HepG2 (cell line): ENCODE results near the gene FOSL2. TPM values are rescaled to one million over a fixed set of nuclear protein-coding genes. Genes with fewer than 3 reads are reported as not detected.

Experiments
- HDAC2 ChIP-seq: sonication (generic); formaldehyde crosslinking; IDR thresholded peaks from 2 replicates; pipeline ENCODE4 v1.4.0; 2020; ENCODE audit warnings: missing genetic modification reagents
- HES4 ChIP-seq: sonication (generic); formaldehyde crosslinking; IDR thresholded peaks from 2 replicates; pipeline ENCODE4 v1.9.0; 2021; ENCODE audit warnings: mild to moderate bottlenecking, missing genetic modification reagents, borderline replicate concordance
- IRX3 ChIP-seq: sonication (generic); formaldehyde crosslinking; IDR thresholded peaks from 2 replicates; pipeline ENCODE4 v1.8.1; 2023; ENCODE audit warnings: mild to moderate bottlenecking, low read depth, missing genetic modification reagents, borderline replicate concordance
- KDM6A ChIP-seq: IDR thresholded peaks from 2 replicates; pipeline ENCODE4 v1.6.1; 2016; ENCODE audit warnings: low read depth
- LCORL ChIP-seq, 2 experiments: fragments of 450-650 bp in 1 of 2; sonication (generic) in 1 of 2; formaldehyde crosslinking in 1 of 2; IDR thresholded peaks; 2 replicates each; pipeline versions ENCODE4 v1.5.0 to v1.6.1; 2017 to 2020; ENCODE audit warnings: antibody characterized with exemption in 1 of 2, missing genetic modification reagents in 1 of 2
- PAWR ChIP-seq: sonication (generic); formaldehyde crosslinking; IDR thresholded peaks from 2 replicates; pipeline ENCODE4 v1.4.0; 2020; ENCODE audit warnings: missing genetic modification reagents, mild to moderate bottlenecking, borderline replicate concordance
- PAX8 ChIP-seq: sonication (generic); formaldehyde crosslinking; IDR thresholded peaks from 2 replicates; pipeline ENCODE4 v1.8.0; 2022; ENCODE audit warnings: mild to moderate bottlenecking, missing genetic modification reagents, borderline replicate concordance
- SIX1 ChIP-seq: sonication (generic); formaldehyde crosslinking; IDR thresholded peaks from 2 replicates; pipeline ENCODE4 v1.4.0; 2020; ENCODE audit warnings: missing genetic modification reagents, borderline replicate concordance
- SP5 ChIP-seq: IDR thresholded peaks from 2 replicates; pipeline ENCODE4 v1.6.1; 2016; ENCODE audit warnings: low read depth, borderline replicate concordance
- TARDBP ChIP-seq: sonication (generic); formaldehyde crosslinking; IDR thresholded peaks from 2 replicates; pipeline ENCODE4 v1.8.0; 2022; ENCODE audit warnings: mild to moderate bottlenecking, missing genetic modification reagents
- THYN1 ChIP-seq: sonication (generic); formaldehyde crosslinking; IDR thresholded peaks from 2 replicates; pipeline ENCODE4 v1.8.1; 2023; ENCODE audit warnings: low read depth, mild to moderate bottlenecking, moderate library complexity, missing genetic modification reagents, borderline replicate concordance
- ZNF260 ChIP-seq: sonication (generic); formaldehyde crosslinking; IDR thresholded peaks from 2 replicates; pipeline ENCODE4 v1.4.0; 2020; ENCODE audit warnings: missing genetic modification reagents, low read depth, mild to moderate bottlenecking, borderline replicate concordance
- ZNF775 ChIP-seq: sonication (generic); formaldehyde crosslinking; IDR thresholded peaks from 2 replicates; pipeline ENCODE4 v1.4.0; 2020; ENCODE audit warnings: missing genetic modification reagents, mild to moderate bottlenecking, moderate library complexity, borderline replicate concordance
- ZSCAN22 ChIP-seq: sonication (generic); formaldehyde crosslinking; IDR thresholded peaks from 2 replicates; pipeline ENCODE4 v1.4.0; 2020; ENCODE audit warnings: mild to moderate bottlenecking, missing genetic modification reagents
- polyA plus RNA-seq, 8 experiments: library from polyadenylated mRNA; depleted of rRNA in 3 of 8; stranded (reverse) in 7 of 8; unstranded in 1 of 8; fragments of >200 nt; fragmentation: Illumina TruSeq in 4 of 8; extraction: Trizol in 4 of 8; gene quantifications; 2 replicates each; pipeline versions ENCODE4 v1.2.1 to v1.2.3, GENCODE V29; 2011 to 2016; ENCODE audit warnings: low read depth in 4 of 8, missing spikeins in 1 of 8, mixed read lengths in 1 of 8; ENCODE audit not compliant: insufficient read depth in 1 of 8
- total RNA-seq, 5 experiments: library from RNA; depleted of rRNA; stranded (reverse); fragments of >200 nt; fragmentation: Illumina TruSeq; extraction: Trizol; gene quantifications; 2 replicates each; pipeline ENCODE4 v1.2.3, GENCODE V29; 2016; ENCODE audit warnings: low read depth in 1 of 5
- TF ChIP-seq, protein P1 (sequence below): sonication (generic); formaldehyde crosslinking; IDR thresholded peaks from 2 replicates; pipeline ENCODE4 v1.4.0; 2020; ENCODE audit warnings: missing genetic modification reagents
- TF ChIP-seq, protein P2 (sequence below): sonication (generic); formaldehyde crosslinking; IDR thresholded peaks from 2 replicates; pipeline ENCODE4 v1.9.0; 2021; ENCODE audit warnings: missing genetic modification reagents, borderline replicate concordance
- TF ChIP-seq, protein P3 (sequence below): sonication (generic); formaldehyde crosslinking; IDR thresholded peaks from 2 replicates; pipeline ENCODE4 v1.4.0; 2020; ENCODE audit warnings: missing genetic modification reagents, borderline replicate concordance
- TF ChIP-seq, protein P4 (sequence below): sonication (generic); formaldehyde crosslinking; IDR thresholded peaks from 2 replicates; pipeline ENCODE4 v1.4.0; 2020; ENCODE audit warnings: mild to moderate bottlenecking, missing genetic modification reagents
- TF ChIP-seq, protein P5 (sequence below): IDR thresholded peaks from 2 replicates; pipeline ENCODE4 v1.6.1; 2016

The FOSL2 gene
- total and polyA plus RNA-seq, 2 of the 13 experiments (the other 11 are each of a cell fraction or from before 2014, with no cell fraction given) = 3.4 to 18.1 TPM

DNA sequence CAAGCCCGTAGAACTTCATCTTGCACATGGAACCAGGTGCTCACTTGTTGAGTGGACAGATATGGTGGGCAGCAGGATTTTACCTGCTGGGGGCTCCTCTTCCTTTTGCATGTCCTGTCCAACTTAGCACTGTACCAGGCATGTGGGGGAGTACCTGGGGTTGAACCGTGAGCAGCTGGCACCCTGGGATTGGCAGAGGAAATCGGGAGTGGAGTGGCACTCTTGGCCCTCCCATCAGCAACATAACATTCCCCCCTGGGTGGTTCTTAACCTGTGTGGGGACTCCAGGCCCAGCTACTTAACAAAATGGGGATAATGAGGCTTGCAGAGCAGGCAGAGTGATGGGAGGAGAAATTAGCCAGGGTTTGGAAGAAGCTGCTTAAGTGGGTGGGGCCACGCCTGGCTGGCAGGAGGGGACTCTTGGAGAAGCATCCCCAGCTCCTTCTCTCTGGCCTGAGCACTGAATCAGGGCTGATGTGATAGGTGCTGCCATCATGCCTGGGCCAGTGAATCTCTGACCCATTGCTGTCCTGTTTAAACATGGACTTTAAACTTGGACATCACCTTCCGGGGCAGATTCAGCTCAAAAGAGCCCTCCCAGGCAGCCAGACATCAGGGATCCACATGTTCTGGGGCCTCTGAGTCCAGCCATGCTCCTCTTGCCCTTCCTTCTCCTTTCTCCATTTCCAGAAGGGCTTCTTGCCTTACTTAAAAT is 15.5 kb downstream of the FOSL2 start (continued):
- TF ChIP-seq, protein P1, sequence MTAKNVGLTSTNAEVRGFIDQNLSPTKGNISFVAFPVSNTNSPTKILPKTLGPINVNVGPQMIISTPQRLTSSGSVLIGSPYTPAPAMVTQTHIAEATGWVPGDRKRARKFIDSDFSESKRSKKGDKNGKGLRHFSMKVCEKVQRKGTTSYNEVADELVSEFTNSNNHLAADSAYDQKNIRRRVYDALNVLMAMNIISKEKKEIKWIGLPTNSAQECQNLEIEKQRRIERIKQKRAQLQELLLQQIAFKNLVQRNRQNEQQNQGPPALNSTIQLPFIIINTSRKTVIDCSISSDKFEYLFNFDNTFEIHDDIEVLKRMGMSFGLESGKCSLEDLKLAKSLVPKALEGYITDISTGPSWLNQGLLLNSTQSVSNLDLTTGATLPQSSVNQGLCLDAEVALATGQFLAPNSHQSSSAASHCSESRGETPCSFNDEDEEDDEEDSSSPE (CRISPR knock-in tag) = no peak
- TF ChIP-seq, protein P2, sequence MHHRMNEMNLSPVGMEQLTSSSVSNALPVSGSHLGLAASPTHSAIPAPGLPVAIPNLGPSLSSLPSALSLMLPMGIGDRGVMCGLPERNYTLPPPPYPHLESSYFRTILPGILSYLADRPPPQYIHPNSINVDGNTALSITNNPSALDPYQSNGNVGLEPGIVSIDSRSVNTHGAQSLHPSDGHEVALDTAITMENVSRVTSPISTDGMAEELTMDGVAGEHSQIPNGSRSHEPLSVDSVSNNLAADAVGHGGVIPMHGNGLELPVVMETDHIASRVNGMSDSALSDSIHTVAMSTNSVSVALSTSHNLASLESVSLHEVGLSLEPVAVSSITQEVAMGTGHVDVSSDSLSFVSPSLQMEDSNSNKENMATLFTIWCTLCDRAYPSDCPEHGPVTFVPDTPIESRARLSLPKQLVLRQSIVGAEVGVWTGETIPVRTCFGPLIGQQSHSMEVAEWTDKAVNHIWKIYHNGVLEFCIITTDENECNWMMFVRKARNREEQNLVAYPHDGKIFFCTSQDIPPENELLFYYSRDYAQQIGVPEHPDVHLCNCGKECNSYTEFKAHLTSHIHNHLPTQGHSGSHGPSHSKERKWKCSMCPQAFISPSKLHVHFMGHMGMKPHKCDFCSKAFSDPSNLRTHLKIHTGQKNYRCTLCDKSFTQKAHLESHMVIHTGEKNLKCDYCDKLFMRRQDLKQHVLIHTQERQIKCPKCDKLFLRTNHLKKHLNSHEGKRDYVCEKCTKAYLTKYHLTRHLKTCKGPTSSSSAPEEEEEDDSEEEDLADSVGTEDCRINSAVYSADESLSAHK = no peak
- TF ChIP-seq ZNF260 (CRISPR knock-in tag) (no peak), ZSCAN22 (CRISPR knock-in tag) (no peak), HES4 (CRISPR knock-in tag) (no peak), PAX8 (CRISPR knock-in tag) (no peak), LCORL (IDR thresholded peaks at IDR 0.05) (no peak), LCORL (CRISPR knock-in tag; IDR thresholded peaks at IDR 0.05) (peak; percentile 74; the same call in 1 of the 2 replicates), IRX3 (CRISPR knock-in tag) (no peak), THYN1 (CRISPR knock-in tag) (no peak), SIX1 (CRISPR knock-in tag) (no peak), SP5 (CRISPR knock-in tag) (no peak; the same call in 1 of the 2 replicates), KDM6A (CRISPR knock-in tag) (no peak), PAWR (no peak), ZNF775 (CRISPR knock-in tag) (no peak), HDAC2 (CRISPR knock-in tag) (peak; percentile 56; the same call in 1 of the 2 replicates), TARDBP (peak; percentile 60; the same call in 1 of the 2 replicates)
- TF ChIP-seq, protein P3, sequence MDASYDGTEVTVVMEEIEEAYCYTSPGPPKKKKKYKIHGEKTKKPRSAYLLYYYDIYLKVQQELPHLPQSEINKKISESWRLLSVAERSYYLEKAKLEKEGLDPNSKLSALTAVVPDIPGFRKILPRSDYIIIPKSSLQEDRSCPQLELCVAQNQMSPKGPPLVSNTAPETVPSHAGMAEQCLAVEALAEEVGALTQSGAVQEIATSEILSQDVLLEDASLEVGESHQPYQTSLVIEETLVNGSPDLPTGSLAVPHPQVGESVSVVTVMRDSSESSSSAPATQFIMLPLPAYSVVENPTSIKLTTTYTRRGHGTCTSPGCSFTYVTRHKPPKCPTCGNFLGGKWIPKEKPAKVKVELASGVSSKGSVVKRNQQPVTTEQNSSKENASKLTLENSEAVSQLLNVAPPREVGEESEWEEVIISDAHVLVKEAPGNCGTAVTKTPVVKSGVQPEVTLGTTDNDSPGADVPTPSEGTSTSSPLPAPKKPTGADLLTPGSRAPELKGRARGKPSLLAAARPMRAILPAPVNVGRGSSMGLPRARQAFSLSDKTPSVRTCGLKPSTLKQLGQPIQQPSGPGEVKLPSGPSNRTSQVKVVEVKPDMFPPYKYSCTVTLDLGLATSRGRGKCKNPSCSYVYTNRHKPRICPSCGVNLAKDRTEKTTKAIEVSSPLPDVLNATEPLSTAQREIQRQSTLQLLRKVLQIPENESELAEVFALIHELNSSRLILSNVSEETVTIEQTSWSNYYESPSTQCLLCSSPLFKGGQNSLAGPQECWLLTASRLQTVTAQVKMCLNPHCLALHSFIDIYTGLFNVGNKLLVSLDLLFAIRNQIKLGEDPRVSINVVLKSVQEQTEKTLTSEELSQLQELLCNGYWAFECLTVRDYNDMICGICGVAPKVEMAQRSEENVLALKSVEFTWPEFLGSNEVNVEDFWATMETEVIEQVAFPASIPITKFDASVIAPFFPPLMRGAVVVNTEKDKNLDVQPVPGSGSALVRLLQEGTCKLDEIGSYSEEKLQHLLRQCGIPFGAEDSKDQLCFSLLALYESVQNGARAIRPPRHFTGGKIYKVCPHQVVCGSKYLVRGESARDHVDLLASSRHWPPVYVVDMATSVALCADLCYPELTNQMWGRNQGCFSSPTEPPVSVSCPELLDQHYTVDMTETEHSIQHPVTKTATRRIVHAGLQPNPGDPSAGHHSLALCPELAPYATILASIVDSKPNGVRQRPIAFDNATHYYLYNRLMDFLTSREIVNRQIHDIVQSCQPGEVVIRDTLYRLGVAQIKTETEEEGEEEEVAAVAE (CRISPR knock-in tag) = no peak
- TF ChIP-seq, protein P4, sequence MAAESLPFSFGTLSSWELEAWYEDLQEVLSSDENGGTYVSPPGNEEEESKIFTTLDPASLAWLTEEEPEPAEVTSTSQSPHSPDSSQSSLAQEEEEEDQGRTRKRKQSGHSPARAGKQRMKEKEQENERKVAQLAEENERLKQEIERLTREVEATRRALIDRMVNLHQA (CRISPR knock-in tag) = no peak
- TF ChIP-seq, protein P5, sequence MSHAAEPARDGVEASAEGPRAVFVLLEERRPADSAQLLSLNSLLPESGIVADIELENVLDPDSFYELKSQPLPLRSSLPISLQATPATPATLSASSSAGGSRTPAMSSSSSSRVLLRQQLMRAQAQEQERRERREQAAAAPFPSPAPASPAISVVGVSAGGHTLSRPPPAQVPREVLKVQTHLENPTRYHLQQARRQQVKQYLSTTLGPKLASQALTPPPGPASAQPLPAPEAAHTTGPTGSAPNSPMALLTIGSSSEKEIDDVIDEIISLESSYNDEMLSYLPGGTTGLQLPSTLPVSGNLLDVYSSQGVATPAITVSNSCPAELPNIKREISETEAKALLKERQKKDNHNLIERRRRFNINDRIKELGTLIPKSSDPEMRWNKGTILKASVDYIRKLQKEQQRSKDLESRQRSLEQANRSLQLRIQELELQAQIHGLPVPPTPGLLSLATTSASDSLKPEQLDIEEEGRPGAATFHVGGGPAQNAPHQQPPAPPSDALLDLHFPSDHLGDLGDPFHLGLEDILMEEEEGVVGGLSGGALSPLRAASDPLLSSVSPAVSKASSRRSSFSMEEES (CRISPR knock-in tag) = no peak
